Renal cortex interstitium (tissue), 11 donors: ENCODE results near the gene RBM23. TPM values are rescaled to one million over a fixed set of nuclear protein-coding genes. Genes with fewer than 3 reads are reported as not detected.
A peak's percentile ranks its signal among the peaks of the same experiment; 100 is the strongest.
"Not testable (repeated sequence)": the region's sequence is repeated elsewhere in the genome, so short reads cannot be mapped to it uniquely, and the experiment has no call there.

Source experiments
- DNase-seq, 11 donors: peaks; one replicate each; pipeline ENCODE4 v3.0.0-alpha.2; 2013; ENCODE audit warnings: low read depth in 9 of 11, low spot score in 4 of 11; ENCODE audit errors: extremely low read depth in 1 of 11
- polyA plus RNA-seq, 3 donors: library from polyadenylated mRNA; unstranded; fragments of 120-200 nt; gene quantifications; one replicate each; pipeline ENCODE4 v1.2.1, GENCODE V29; 2013; ENCODE audit not compliant: insufficient read length in 3 of 3

RBM23 gene
- polyA plus RNA-seq, 3 donors: 111 to 140 (median 120) TPM

- peak in 9 of 11 donors; percentile 75 to 89 (median 83) for DNase-seq
Measured at GRCh38 chr14:22852940-22853767, 65.8 kb downstream of the RBM23 start.

GRCh38 chr14:22852599-22852939 is 66.4 kb downstream of the RBM23 start:
- DNase-seq: no peak

DNA sequence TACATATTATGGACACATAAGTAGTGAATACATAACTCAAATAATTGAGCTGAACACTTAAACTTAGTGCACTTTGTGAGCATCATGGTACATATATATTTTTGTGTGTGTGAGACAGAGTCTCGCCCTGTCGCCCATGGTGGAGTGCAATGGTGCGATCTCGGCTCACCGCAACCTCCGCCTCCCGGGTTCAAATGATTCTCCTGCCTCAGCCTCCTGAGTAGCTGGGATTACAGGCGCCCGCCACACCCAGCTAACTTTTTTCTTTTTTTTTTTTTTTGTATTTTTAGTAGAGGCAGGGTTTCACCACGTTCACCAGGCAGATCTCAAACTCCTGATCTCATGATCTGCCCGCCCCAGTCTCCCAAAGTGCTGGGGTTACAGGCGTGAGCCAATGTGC is 66.8 kb downstream of the RBM23 start:
- not testable (repeated sequence) for DNase-seq

DNA sequence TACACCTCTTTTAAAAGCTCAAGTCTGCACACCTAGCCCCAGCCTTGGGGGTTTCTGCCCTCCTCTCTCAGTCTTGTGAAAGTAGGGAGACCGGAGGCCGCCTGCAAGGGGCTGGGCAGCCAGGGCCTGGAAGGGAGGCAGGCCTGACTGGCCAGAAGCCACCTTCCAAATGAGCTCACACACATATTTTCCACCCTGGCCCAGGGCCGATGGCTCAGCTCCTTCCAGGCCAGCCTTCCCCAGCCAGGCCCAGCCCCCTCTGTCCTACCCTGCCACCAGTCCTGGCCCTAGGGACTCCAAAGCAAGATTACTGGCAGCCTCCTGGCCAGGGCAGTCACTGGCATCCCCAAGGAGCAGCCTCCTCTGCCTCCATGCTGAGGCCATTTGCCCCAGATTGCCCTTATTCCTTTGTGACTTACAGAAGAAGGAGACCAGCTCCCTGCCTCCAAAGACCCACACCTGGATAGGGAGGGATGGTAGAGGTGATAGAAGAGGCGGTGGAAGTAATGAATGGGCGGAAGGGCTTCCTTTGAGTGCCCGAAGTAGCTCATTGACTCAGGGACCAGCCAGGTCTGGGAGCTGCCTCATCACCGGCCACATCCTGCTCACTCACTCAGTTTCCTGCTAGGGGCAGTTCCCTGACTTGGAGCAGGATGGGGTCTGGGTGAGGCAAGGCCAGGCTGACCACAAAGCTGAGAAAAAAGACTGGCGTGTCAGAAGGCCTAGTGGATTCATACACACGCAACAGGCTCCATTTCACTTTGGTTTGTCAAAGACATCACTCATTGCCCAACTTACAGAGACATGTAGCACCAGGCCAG is 67.8 kb downstream of the RBM23 start:
- DNase-seq: no peak

- DNase-seq: no peak
Measured at GRCh38 chr14:22849212-22849819, 69.6 kb downstream of the RBM23 start.

GRCh38 chr14:22848351-22849164 is 70.4 kb downstream of the RBM23 start:
- DNase-seq: peak in 5 of 11 donors; percentile 59 to 82 (median 68)

GRCh38 chr14:22847661-22848341 is 71.1 kb downstream of the RBM23 start:
- DNase-seq: no peak

DNA sequence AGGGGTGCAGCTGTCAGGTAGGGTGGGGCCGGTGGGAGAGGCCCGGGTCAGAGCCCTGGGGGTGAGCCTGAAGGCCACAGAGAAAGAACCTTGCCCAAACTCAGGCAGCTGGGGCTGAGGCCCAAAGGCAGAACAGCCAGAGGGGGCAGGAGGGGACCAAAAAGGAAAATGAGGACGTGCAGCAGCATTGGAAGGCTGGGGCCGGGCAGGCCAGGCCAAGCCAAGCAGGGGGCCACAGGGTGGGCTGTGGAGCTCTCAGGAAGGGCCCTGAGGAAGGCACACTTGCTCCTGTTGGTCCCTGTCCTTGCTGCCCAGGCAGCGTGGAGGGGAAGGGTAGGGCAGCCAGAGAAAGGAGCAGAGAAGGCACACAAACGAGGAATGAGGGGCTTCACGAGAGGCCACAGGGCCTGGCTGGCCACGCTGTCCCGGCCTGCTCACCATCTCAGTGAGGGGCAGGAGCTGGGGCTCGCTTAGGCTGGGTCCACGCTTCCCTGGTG is 72.1 kb downstream of the RBM23 start:
- no peak for DNase-seq

GRCh38 chr14:22845821-22846625 is 72.9 kb downstream of the RBM23 start:
- no peak for DNase-seq

GRCh38 chr14:22845103-22845394 is 73.9 kb downstream of the RBM23 start:
- DNase-seq: no peak

GRCh38 chr14:22844221-22845102 is 74.5 kb downstream of the RBM23 start:
- DNase-seq: no peak

Other genes starting within 250 kb of the RBM23 start
- gene OXA1L, start 152.5 kb downstream of the RBM23 start, polyA plus RNA-seq: 100 to 1,000 TPM; 134 to 142 (median 136) TPM
- 100 to 1,000 TPM; 106 to 125 (median 119) TPM for gene SLC7A7, start 103.7 kb downstream of the RBM23 start, polyA plus RNA-seq
- gene MRPL52, start 89.3 kb downstream of the RBM23 start, polyA plus RNA-seq: 100 to 1,000 TPM in 1 of 3 donors, 10 to 100 TPM in 2; 76.1 to 108 (median 97.7) TPM
- 100 to 1,000 TPM; 130 to 170 (median 135) TPM for gene MMP14, start 82.6 kb downstream of the RBM23 start, polyA plus RNA-seq
- 10 to 100 TPM; 71.4 to 94.4 (median 83.1) TPM for gene LRP10, start 47.4 kb downstream of the RBM23 start, polyA plus RNA-seq
- 1 to 10 TPM; 1.5 to 1.9 (median 1.5) TPM for gene REM2, start 35.9 kb downstream of the RBM23 start, polyA plus RNA-seq
- gene PRMT5, start 10.2 kb upstream of the RBM23 start, polyA plus RNA-seq: 100 to 1,000 TPM; 147 to 158 (median 149) TPM
- 10 to 100 TPM; 53.3 to 58.6 (median 57.0) TPM for gene HAUS4, start 37.9 kb upstream of the RBM23 start, polyA plus RNA-seq
- gene AJUBA, start 63.4 kb upstream of the RBM23 start, polyA plus RNA-seq: 100 to 1,000 TPM in 1 of 3 donors, 10 to 100 TPM in 2; 80.7 to 100 (median 95.1) TPM
- 10 to 100 TPM; 18.5 to 24.4 (median 19.0) TPM for gene C14orf93, start 91.0 kb upstream of the RBM23 start, polyA plus RNA-seq
- 100 to 1,000 TPM; 203 to 259 (median 237) TPM for gene PSMB5, start 115.8 kb upstream of the RBM23 start, polyA plus RNA-seq
- gene PSMB11, start 123.1 kb upstream of the RBM23 start, polyA plus RNA-seq: not detected
- gene CDH24, start 138.4 kb upstream of the RBM23 start, polyA plus RNA-seq: 10 to 100 TPM; 21.7 to 37.3 (median 29.0) TPM
- 100 to 1,000 TPM; 253 to 342 (median 271) TPM for gene ACIN1, start 176.0 kb upstream of the RBM23 start, polyA plus RNA-seq
- gene C14orf119, start 176.4 kb upstream of the RBM23 start, polyA plus RNA-seq: 10 to 100 TPM; 68.8 to 88.5 (median 86.0) TPM
- not detected for gene CIROP, start 185.8 kb upstream of the RBM23 start, polyA plus RNA-seq
- under 1 TPM; 0.15 to 0.22 (median 0.16) TPM for gene CEBPE, start 200.1 kb upstream of the RBM23 start, polyA plus RNA-seq